NCI-H1092 (cell line): ENCODE measurements around the gene SEPTIN3.

ENCODE experiments used
- DNase-seq: peaks from one replicate; lab custom pipeline; 2025; lab: John Stamatoyannopoulos, UW

The SEPTIN3 gene

GRCh38 chr22:42016111-42016510 is 46.9 kb downstream of the SEPTIN3 start:
- no peak for DNase-seq

GRCh38 chr22:42018224-42018623 is 49.0 kb downstream of the SEPTIN3 start:
- no peak for DNase-seq
